Stimulated activated naive CD4-positive, alpha-beta T cell (primary cell): Measurements from ENCODE around the gene MED9.

Source experiments
- DNase-seq, 6 experiments: peaks; one replicate each; lab custom pipeline; 2025; lab: John Stamatoyannopoulos, UW

The MED9 gene

DNA sequence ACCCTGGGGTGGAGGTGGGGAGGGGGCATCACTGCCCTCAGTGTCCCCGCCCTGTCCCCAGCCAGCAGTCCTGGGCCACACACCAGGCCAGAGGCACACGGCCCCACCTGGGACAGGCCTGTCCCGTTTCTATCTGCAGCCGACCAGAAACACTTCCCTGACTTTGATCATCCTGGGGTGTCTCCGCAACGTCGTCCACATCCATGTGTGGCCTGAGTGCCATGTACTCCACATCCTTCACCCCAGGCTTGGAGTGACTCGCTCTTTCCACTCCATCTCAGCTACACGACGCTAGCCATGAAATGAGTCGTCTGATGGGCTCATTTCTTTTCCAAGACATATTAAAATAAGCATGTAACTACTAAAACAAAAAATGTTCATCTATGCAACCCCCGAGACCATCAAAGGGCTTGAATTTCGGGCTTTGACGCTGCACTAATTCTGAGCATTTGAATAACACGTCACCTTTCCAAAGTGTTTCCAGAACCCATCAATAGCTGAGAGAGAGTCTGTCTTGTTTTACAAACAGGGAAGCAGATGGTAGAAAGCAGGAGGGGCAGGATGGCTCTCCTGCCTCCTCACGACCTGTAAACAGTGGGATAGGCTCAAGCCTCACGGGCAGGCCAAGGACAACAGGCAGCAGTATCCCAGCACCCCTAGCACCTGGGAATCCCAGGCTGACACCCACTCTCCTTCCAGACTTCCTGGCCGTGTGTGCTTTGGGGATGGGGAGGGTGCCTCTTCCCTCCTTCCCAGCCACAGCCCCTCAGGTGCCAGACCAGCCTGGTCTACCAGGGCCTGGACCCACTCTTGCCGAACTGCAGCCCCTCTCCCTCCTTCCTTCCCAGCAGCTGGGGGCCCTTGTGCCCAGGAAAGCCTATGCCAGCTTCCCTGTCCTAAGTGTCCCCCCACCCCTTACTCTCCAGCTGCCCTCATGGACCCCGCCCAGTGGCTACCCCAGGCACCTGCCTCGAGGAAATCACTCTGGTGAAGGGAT, 39.4 kb downstream of the MED9 start:
- DNase-seq: no peak

DNA sequence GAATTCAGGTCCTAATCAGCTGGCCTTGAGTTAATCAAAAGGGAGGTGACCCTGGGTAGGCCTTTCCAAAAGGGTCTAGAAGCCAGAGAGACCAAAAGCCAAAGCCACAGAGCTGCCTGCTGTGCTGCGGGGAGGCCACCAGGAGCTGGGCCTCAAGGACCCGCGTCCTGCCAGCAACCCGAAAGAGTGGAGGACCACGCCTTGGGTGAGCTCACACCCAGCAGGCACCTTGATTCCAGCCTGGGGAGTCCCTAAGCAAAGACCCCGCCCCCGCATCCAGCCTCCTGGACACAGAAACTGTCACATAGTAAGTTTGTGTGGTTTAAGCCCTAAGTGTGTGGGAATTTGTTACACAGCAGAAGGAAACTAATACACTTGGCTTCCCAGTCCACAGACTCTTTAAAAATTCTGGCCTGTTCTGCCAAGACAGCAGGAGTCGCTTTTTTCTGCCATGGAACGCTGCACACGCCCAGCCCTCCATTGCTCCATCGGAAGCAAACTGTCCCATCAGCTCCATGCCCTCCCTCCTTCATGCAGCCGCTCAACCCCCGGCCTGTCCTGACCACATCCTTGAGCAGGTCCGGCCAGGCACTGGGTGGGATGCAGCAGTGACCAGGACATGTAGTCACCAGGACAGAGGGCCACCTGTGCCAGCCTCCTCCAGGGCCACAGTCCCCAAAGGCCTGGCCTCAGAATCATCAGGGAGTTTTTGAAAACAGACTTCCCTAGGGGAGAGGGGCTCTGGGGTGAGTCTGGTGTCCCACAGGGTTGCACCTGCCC, 40.3 kb downstream of the MED9 start:
- DNase-seq: no peak

DNA sequence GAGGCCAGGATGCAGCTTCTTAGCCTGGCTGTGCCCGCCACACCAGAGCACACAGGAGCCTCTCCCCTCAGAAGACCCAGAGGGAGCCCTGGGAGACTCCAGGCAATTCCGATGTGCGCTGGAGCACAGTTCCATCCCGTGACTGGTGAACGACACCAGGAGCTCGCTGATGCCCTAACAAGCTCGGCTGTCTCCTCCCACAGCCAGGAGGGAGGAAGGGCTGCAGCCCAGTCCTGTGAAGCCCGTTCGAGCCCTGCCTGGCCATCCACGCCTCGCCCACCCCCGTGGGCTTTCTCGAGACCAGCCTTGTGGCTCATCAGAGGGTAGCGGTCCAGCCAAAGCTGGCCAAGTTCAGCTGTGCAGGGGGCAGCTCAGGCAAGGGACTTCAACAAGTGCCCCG, 41.2 kb downstream of the MED9 start:
- DNase-seq: no peak

DNA sequence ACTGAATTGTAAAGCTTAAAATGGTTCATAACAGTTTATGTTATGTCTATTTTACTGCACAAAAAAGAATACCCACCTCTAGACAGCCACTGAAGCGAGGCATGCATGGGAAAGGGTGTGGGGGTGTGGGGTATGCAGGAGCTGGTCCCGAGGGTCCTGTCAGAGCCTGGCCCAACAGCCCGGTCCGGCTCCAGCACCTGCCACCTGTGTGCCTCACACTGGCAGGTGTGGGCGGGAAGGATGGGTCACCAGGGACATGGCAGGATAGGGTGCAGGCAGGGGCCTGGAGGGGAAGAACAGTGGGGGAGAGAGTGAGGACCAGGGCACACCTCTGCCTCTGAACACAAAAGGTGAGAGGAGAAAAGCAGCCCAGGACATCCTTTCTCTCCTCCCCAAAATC, 42.2 kb downstream of the MED9 start:
- DNase-seq: no peak

DNA sequence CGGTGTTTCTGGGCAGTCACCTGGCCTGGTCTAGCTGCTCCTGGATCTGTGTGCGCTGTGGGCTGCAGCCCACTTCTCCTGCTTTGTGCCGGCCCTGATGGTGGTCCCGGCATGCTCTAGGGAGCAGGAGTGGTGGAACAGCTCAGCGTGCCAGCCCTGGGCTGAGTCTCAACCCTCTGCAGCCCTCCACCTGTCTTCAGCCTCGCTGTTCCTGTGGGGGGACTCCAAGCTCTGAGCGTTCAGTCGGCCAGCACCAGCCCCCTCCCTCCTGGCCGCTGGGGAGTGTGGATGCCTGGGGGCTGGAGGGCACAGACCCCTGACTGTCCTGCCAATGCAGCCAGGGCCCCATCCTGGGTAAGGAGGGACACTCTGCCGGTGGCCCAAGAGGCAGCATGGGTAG, 43.1 kb downstream of the MED9 start:
- no peak for DNase-seq

DNA sequence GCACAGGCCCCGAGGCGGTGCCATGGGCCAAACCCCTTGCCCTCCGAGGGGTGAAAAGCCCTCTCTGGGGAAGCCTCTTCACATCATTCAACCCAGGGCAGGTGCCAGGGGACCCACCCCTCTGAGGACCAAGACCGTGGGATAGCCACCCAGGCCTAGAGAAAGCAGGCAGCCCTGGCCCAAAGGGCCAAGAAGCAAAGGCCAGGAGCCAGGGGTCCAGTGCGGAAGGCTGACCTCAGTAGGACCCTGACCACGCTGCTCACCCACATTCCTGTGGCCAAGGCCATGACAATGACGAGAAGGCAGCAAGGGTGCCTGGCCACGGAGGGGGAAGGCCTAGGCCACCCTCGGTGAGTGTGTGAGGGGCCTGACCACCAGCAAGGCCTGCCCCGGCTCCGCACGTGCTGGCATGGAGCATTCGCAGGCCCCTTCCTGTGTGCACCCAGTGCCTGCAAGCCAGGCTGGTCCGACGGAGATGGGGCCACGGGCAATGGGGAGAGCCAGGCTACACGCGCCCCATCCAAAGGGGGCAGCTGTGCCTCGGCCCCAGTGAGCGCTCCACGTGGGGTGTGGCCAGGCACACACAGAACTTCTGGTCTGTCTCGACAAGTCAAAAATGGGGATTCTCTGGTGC, 43.9 kb downstream of the MED9 start:
- DNase-seq: no peak

DNA sequence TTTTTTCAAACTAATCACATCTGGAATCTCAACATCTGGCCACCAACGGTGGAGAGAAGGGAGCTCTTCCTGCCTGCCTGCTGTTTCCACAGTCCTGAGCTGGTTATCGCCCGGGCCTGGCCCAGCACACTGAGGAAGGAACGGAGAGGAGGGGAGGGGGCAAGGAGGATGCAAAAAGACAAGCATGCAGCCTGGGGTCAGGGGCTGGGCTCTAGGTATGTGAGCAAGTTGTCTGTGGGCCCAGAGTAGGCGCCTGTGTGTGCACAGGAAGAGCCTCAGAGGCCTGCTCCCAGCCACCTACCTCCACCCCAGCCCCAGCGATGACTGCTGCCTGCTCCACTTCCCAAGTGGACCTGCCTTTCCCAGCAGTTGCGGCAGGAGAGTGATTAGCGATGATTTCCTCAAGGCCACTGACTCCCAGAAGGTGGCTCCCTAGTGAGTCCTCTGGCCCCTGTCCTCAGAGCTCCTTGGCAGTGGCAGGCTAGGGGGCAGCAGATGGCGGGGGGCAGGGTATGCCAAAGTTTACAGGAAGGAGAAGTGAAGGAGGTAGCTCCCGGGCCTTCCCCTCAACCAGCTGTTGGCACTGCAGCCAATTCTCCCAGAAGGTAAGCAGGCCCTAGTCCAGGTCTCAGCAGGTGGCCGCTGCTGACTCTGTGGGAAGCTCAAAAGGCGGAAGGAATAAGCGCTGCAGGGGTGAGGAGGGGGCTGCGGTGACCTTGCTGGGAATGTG, 46.4 kb downstream of the MED9 start:
- DNase-seq: no peak

DNA sequence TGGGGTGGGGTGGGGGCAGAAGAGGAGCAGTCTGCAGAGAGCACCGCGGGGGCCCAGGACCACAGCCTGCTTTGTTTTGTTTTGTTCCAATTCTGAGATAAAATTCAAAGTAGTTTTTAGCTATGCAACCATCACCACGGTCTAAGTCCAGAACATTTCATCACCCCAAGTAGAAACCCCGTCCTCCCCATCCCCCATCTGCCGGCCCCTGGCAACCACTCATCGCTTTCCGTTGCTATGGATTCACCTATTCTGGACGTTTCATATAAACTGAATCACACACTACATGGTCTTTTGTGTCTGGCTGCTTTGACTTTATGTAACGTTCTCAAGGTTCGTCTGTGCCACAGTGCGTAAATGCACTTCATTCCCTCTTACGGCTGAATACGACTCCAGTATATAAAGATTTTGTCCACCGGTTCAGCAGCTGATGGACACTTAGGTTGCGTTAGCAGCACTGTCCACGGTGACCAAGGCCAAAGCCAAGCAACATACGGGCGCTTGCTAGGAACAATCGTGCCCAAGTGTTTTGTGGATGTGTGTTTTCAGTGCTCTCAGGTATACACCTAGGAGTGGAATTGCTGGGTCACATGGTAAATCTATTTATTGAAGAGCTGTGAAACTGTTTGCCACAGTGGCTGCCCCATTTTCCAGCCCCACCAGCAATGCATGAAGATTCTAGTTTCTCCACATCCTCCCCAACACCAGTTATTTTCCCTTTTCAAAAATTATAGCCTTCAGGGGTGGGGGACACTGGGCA, 47.1 kb downstream of the MED9 start:
- no peak for DNase-seq

DNA sequence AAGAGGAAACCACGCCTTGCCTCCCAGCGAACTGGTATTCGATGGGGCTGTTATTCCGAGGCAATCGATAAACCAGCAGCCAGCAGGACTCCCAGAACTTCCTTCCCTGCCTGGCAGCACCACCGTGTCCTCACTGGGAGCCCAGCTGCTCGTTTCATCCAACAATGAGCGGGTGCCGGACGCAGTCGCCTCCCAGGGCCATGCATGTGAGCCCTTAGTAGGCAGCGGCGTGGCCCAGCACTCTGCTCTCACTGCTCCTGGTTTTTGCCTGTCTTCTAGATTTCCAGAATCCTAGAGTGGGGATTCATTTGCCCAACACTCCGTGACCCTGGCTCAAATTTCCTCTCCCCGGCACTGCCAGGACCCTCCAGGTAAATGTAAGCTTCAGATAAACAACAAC, 48.5 kb downstream of the MED9 start:
- no peak for DNase-seq

DNA sequence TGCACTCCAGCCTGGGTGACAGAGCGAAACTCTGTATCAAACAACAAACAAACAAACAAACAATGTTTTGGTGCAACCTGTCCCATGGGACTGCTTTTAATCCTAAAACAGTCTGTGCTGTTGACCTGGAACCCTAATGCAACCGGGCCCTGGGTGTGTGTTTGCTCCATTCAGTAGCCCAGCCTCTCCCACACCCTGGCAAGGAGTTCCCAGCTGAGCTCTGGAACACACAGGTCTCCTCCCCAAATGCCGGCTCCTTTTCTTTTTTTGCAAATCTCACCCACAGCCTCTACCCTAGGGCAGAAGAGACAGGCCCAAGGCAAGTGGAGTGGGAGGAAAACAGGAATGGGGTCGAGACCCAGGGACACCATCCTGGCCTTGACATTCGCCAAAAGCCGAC, 49.2 kb downstream of the MED9 start:
- DNase-seq: no peak

DNA sequence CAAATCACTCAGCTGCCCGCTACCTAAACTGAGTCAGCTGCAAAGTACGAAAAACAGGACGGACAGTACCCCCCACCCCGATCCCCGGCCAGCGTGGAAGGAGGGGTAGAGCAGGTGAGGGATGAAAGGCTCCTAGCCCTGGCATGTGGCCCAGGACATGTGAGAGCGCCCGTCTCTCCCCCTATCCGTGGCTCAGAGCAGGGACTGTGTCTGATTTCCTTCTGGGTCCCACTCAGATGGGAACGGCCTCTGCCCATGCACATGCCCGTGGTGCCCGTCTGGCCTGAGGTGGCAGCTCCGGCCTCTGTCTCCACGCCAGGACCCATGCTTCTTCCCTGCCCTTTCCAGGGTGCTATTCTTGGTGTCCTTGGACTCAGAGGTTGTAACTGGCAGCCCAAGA, 49.6 kb downstream of the MED9 start:
- no peak for DNase-seq

DNA sequence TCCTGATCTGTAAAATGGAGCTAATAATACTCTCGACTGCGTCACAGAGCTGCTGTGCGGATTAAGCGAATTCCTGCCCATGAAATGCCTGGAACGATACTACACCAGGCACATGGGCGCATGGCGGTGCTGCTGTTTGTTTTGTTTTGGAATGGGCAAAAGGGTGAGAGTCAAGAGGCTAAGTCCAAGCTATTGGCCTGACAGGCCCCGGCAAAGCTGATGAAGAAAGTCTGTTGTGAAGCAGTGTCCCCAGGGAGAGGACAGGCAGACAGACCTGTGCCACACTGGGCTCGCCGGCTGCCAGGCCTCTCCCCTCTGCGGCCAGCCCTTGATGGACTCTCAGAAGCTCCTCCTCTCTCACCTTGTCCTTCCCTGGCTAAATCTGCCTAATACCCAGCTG, 50.7 kb downstream of the MED9 start:
- DNase-seq: no peak

DNA sequence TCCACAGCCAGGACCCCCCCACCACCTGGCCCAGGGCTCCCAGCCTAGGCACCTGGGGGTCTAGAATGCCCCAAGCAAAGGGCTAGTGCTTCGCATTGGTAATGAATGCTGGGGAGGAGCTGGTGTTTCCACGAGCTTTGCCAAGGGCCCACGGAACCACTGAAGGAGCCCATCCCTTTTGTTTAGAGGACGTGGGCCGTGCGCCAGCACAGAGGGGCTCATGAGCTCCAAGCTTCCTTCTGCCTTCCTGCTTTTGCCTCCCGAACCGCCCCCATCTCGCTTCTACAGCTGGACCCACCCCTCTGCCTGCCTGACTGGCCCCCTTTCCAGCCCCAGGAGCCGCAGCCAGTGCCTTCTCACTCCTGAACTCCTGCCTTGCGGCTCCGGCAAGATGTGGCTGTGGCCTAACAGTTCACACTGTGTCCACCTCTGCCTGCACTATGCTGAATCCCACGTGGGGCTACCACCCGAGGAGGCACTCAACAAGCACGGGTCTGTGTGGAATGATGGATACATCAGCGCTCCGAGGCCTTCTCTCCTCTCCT, 51.2 kb downstream of the MED9 start:
- DNase-seq: no peak

DNA sequence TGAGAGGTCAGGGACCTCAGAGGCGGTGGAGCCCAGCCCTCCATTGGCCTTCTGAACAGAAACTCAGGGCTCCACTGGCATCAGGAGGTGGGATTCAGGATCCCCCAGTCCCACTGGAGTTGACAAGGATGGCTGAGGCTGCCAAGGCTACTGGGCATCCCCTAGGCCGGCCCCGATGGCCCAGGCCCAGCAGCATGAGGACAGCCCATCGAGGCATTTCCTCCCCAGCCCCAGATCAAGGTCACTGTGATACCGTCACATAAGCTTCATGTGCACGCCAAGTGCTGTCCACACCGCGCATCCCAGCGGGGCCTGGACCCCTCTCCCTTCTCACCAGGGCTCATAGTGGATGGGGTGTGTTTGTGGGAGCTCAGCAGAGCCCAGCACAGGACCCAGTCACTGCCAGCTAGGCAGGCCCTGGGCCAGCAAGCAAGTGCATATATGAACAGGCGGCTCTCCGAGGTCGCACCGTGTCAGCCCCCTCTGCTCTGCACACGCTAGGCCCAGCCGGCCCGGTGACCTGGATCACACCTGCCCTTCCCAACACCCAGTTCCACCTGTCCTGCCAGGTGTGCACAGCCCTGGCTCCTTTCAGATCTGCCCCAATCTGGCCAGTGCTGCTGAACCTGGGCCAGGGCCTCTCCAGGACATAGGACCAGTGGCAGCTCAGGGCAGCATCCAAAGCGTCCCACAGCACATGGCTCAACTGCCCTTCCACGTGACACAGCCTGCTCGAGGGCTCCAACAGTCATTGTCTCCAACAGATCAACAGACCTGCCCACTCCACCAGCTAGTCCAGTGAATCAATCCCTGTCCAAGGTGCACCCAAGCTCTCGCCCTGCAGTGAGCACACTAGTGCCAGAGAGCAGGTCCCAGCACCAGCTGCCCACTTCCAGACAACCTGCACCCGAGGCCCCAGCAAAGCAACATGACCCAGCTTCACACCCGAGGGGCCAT, 52.2 kb downstream of the MED9 start:
- DNase-seq: no peak

DNA sequence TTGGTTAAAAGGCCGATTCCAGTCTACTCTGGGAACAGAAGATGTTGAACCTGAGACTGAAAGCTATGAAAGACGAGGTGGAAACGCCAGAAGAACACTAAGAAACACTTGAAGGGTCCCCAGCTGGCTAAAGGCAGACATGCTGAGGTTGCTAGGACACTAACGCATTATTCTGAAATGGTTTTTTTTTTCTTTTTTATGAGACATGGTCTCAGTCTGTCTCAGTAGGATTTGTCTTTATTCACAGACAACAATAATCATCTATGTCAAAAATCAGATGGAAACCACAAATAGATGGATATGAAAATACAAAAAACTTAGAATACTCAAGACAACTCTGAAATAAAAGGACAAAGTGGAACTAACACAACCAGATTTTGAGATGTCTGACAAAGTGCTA, 54.4 kb downstream of the MED9 start:
- DNase-seq: no peak

DNA sequence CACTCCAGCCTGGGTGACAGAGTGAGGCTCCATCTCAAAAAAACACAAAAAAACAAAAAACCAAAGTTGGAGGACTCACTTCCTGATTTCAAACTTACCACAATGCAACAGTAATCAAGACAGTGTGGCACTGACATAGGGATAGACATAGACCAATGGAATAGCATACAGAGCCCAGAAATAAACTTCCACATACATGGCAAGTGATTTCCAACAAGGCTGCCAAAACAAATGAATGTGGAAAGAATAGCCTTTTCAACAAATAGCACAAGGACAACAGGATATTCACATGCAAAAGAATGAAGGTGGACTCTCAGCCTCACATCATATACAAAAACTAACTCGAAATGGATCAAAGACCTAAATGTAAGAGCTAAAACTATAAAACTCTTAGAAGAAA, 56.2 kb downstream of the MED9 start:
- DNase-seq: no peak

DNA sequence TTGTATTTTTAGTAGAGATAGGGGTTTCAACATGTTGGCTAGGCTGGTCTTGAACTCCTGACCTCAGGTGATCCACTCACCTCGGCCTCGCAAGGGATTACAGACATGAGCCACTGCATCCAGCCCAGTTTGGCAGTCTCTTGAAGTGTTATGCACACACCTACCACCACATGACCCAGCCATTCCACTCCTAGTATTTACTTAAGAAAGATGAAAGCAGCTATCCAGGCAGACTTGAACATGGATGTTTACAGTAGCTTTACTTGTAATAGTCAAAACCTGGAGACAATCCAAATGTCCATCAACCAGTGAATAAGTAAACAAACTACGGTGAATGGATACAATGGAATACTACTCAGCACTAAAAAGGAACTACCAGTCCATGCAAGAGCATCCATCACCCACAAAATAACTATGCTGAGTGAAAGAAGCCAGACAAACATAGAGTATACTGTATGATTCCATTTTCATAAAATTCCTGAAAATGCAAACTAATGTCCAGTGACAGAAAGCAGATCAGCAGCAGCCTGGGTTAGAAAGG, 57.2 kb downstream of the MED9 start:
- DNase-seq: no peak

DNA sequence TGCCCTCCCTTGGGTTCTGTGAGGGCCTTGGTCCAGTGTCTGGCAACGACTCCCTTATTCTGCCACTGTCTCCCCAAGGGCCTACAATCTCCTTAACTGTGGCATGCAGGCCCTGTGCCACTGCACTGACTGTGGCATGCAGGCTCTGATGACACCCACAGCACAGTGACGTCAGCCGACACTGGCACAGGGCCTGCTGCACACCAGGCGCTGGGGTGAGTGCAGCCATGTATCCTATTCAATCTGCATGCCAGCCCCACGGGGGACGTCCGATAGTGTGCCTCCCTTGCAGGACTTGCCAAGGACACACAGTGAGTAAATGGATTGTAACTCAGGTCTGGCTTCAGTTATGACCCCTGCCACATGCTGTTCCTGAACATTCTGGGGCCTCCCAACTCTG, 59.2 kb downstream of the MED9 start:
- no peak for DNase-seq

DNA sequence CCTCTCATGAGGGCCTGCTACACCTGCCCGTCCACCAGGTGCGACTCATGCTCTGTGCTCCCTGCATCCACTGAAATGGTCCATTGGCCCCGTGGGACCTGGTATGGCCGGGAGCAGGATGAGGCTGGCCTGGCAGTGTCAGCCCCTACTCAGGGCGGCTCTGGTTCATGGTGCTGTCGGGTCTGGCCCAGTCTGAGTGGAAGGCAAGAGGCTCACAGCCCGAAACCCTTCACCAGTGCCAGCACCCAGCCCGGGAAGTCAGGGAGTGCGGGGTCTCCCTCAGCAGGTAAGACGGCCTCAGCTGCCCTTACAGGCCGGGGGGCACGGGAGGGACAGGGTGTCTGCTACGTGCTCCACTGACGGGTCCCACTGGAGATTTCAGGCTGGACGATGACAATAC, 59.9 kb downstream of the MED9 start:
- no peak for DNase-seq
